ENCODE measurements around the gene TPSD1.

DNA sequence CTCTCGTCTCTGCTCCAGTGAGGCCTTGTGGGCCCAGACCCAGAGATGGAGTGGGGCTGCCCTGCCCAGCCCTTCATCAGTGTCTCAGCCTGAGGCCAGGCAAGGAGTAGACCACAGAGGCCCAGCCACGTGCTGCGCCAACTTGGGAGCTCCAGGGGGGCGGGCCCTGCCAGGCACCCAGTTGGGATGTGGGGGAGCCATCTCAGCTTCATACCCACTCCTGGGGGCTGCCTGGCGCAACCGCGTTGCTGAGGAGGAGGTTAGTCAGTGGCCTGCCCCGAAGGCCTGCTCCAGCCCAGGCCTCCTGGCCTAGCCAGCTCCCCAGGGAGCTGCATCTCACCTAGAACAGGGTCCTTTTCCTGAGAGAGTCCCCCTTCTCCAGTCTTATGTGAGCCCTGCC is 42.6 kb upstream of the TPSD1 start:
- TF ChIP-seq KAT7 (CRISPR knock-in tag; IDR thresholded peaks at IDR 0.05; ENCODE audit: borderline replicate concordance) (no peak), JAZF1 (CRISPR knock-in tag; IDR thresholded peaks at IDR 0.05) (no peak), JUN (CRISPR knock-in tag; IDR thresholded peaks at IDR 0.05) (no peak), GABPB1 (CRISPR knock-in tag; IDR thresholded peaks at IDR 0.05) (no peak), ZBTB21 (CRISPR knock-in tag; IDR thresholded peaks at IDR 0.05; ENCODE audit: borderline replicate concordance) (no peak)
- TF ChIP-seq, protein P1, sequence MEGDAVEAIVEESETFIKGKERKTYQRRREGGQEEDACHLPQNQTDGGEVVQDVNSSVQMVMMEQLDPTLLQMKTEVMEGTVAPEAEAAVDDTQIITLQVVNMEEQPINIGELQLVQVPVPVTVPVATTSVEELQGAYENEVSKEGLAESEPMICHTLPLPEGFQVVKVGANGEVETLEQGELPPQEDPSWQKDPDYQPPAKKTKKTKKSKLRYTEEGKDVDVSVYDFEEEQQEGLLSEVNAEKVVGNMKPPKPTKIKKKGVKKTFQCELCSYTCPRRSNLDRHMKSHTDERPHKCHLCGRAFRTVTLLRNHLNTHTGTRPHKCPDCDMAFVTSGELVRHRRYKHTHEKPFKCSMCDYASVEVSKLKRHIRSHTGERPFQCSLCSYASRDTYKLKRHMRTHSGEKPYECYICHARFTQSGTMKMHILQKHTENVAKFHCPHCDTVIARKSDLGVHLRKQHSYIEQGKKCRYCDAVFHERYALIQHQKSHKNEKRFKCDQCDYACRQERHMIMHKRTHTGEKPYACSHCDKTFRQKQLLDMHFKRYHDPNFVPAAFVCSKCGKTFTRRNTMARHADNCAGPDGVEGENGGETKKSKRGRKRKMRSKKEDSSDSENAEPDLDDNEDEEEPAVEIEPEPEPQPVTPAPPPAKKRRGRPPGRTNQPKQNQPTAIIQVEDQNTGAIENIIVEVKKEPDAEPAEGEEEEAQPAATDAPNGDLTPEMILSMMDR (IDR thresholded peaks at IDR 0.05), result no peak
- TF ChIP-seq, protein P2, sequence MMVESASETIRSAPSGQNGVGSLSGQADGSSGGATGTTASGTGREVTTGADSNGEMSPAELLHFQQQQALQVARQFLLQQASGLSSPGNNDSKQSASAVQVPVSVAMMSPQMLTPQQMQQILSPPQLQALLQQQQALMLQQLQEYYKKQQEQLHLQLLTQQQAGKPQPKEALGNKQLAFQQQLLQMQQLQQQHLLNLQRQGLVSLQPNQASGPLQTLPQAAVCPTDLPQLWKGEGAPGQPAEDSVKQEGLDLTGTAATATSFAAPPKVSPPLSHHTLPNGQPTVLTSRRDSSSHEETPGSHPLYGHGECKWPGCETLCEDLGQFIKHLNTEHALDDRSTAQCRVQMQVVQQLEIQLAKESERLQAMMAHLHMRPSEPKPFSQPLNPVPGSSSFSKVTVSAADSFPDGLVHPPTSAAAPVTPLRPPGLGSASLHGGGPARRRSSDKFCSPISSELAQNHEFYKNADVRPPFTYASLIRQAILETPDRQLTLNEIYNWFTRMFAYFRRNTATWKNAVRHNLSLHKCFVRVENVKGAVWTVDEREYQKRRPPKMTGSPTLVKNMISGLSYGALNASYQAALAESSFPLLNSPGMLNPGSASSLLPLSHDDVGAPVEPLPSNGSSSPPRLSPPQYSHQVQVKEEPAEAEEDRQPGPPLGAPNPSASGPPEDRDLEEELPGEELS (CRISPR knock-in tag; IDR thresholded peaks at IDR 0.05), result no peak
- TF ChIP-seq, protein P3, sequence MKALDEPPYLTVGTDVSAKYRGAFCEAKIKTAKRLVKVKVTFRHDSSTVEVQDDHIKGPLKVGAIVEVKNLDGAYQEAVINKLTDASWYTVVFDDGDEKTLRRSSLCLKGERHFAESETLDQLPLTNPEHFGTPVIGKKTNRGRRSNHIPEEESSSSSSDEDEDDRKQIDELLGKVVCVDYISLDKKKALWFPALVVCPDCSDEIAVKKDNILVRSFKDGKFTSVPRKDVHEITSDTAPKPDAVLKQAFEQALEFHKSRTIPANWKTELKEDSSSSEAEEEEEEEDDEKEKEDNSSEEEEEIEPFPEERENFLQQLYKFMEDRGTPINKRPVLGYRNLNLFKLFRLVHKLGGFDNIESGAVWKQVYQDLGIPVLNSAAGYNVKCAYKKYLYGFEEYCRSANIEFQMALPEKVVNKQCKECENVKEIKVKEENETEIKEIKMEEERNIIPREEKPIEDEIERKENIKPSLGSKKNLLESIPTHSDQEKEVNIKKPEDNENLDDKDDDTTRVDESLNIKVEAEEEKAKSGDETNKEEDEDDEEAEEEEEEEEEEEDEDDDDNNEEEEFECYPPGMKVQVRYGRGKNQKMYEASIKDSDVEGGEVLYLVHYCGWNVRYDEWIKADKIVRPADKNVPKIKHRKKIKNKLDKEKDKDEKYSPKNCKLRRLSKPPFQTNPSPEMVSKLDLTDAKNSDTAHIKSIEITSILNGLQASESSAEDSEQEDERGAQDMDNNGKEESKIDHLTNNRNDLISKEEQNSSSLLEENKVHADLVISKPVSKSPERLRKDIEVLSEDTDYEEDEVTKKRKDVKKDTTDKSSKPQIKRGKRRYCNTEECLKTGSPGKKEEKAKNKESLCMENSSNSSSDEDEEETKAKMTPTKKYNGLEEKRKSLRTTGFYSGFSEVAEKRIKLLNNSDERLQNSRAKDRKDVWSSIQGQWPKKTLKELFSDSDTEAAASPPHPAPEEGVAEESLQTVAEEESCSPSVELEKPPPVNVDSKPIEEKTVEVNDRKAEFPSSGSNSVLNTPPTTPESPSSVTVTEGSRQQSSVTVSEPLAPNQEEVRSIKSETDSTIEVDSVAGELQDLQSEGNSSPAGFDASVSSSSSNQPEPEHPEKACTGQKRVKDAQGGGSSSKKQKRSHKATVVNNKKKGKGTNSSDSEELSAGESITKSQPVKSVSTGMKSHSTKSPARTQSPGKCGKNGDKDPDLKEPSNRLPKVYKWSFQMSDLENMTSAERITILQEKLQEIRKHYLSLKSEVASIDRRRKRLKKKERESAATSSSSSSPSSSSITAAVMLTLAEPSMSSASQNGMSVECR (CRISPR knock-in tag; IDR thresholded peaks at IDR 0.05; ENCODE audit: borderline replicate concordance), result no peak
- TF ChIP-seq, protein P4, sequence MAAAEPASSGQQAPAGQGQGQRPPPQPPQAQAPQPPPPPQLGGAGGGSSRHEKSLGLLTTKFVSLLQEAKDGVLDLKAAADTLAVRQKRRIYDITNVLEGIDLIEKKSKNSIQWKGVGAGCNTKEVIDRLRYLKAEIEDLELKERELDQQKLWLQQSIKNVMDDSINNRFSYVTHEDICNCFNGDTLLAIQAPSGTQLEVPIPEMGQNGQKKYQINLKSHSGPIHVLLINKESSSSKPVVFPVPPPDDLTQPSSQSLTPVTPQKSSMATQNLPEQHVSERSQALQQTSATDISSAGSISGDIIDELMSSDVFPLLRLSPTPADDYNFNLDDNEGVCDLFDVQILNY (CRISPR knock-in tag; IDR thresholded peaks at IDR 0.05), result no peak

Data from WTC11 (cell line).